ENCODE measurements around the gene NDUFB1. TPM values are rescaled to one million over a fixed set of nuclear protein-coding genes. Genes with fewer than 3 reads are reported as not detected.
A peak's percentile ranks its signal among the peaks of the same experiment; 100 is the strongest.

Gene NDUFB1
- total RNA-seq, 5 donors from 2014 or later (not counting 1 experiment from before 2014, with no cell fraction given): 40.1 to 81.1 (median 75.0) TPM

DNA sequence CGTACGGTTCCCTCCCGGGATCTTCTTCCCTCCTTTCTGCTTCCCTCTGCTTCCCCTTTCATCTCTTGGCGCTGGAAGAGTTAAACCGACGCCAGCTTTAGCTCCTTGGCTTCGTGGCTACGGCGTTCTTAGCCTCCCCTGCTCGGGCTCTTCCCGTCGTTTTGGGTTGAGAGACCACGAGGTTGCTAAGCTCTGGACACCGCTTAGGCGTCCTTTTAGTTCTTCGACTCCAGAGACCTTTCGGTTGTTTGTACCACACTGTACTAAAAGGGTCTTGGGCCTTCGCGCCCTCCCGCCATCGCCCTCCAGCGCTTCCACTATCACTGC lies 808 bp upstream of the NDUFB1 start:
- H3K27me3 Mint-ChIP-seq: no peaks in the 10 kb centered on the region
- ChIA-PET CTCF (interaction anchor here (0.6 to 7.3 kb wide), 9 partner anchors 10 to 1364 kb away, joined by 3 to 125 read pairs (median 4); partner anchors contain the start of genes ATXN3 (in 1 of the 2) and TRIP11 (in 1 of the 2)), POLR2A (interaction anchor here (0.6 to 2.1 kb wide), 11 partner anchors 14 to 1738 kb away, joined by 3 to 14 read pairs (median 4); partner anchors contain the start of genes ATXN3 (in 1 of the 2) and TRIP11 (in 1 of the 2))
- peak in 5 of 35 experiments; percentile 2 to 38 (median 8) for DNase-seq
- H3K4me1 ChIP-seq (ENCODE audit: control insufficient read depth in 1 of 2, extremely low read depth in 1 of 2, insufficient read depth in 2 of 2, low read length in 2 of 2): peaks cover 18 to 26% of the 10 kb centered on the region in 2 experiments
- H3K27me3 ChIP-seq (replicated peaks in 1 of 2; ENCODE audit: control insufficient read depth in 2 of 2, extremely low read depth in 1 of 2, insufficient read depth in 2 of 2, low read length in 1 of 2): no peaks in the 10 kb centered on the region
- peak overlapping the region; percentile 100 for H3K27ac Mint-ChIP-seq
- 0% methylated on average over 19 of the region's 22 CpGs for WGBS (ENCODE audit: insufficient coverage)
- H3K27ac ChIP-seq (ENCODE audit: low read length): peak overlapping the region; percentile 81
- H3K36me3 ChIP-seq (ENCODE audit: control insufficient read depth in 2 of 2, extremely low read depth in 1 of 2, insufficient read depth in 1 of 2, low read length in 1 of 2): peaks cover 0 to 11% of the 10 kb centered on the region in 2 donors
- peaks cover 5% of the 10 kb centered on the region for H3K36me3 Mint-ChIP-seq
- ATAC-seq (replicated peaks in 1 of 4): no peak
- H3K4me1 Mint-ChIP-seq: peaks cover 42 to 57% (median 53%) of the 10 kb centered on the region in 3 donors
- H3K9me3 ChIP-seq: no peaks in the 10 kb centered on the region
- H3K4me3 Mint-ChIP-seq: peak overlapping the region; percentile 98 to 99 (median 98)
- H3K4me3 ChIP-seq (ENCODE audit: control insufficient read depth in 1 of 2, extremely low read depth in 1 of 2, low read length in 1 of 2): peak overlapping the region; percentile 66 to 94
- H3K9me3 Mint-ChIP-seq: no peaks in the 10 kb centered on the region

GRCh38 chr14:92121207-92121669 lies 268 bp downstream of the NDUFB1 start:
- Histone ChIP-seq H3K27me3 (replicated peaks in 1 of 2; ENCODE audit: control insufficient read depth in 2 of 2, extremely low read depth in 1 of 2, insufficient read depth in 2 of 2, low read length in 1 of 2) (no peaks in the 10 kb centered on the region), H3K27ac (ENCODE audit: low read length) (peak overlapping the region; percentile 81), H3K36me3 (ENCODE audit: control insufficient read depth in 2 of 2, extremely low read depth in 1 of 2, insufficient read depth in 1 of 2, low read length in 1 of 2) (peaks cover 0 to 10% of the 10 kb centered on the region in 2 donors), H3K4me3 (ENCODE audit: control insufficient read depth in 1 of 2, extremely low read depth in 1 of 2, low read length in 1 of 2) (peak overlapping the region; percentile 66 to 94), H3K4me1 (ENCODE audit: control insufficient read depth in 1 of 2, extremely low read depth in 1 of 2, insufficient read depth in 2 of 2, low read length in 2 of 2) (peaks cover 18 to 26% of the 10 kb centered on the region in 2 experiments), H3K9me3 (no peaks in the 10 kb centered on the region)
- Mint-ChIP-seq H3K4me1 (peaks cover 45 to 51% (median 50%) of the 10 kb centered on the region in 3 donors), H3K27ac (peak overlapping the region; percentile 100), H3K36me3 (peaks cover 3% of the 10 kb centered on the region), H3K4me3 (peak overlapping the region; percentile 98 to 99 (median 98)), H3K27me3 (no peaks in the 10 kb centered on the region), H3K9me3 (no peaks in the 10 kb centered on the region)
- ChIA-PET CTCF (interaction anchor here in 1 of 2 donors (0.9 to 7.3 kb wide), 4 partner anchors 9 to 530 kb away, joined by 3 to 125 read pairs (median 14); partner anchors contain the start of genes ATXN3 and TRIP11), POLR2A (interaction anchor here (0.6 to 2.1 kb wide), 9 partner anchors 15 to 1856 kb away, joined by 3 to 14 read pairs (median 3); partner anchors contain the start of genes ATXN3 (in 1 of the 2) and TRIP11 (in 1 of the 2))
- WGBS (ENCODE audit: insufficient coverage): under 1% methylated on average over 36 of the region's 36 CpGs
- DNase-seq (peak in 3 of 35 experiments; percentile 7 to 24 (median 20)), ATAC-seq (replicated peaks in 1 of 4) (peak; percentile 13 to 38 (median 35))

DNA sequence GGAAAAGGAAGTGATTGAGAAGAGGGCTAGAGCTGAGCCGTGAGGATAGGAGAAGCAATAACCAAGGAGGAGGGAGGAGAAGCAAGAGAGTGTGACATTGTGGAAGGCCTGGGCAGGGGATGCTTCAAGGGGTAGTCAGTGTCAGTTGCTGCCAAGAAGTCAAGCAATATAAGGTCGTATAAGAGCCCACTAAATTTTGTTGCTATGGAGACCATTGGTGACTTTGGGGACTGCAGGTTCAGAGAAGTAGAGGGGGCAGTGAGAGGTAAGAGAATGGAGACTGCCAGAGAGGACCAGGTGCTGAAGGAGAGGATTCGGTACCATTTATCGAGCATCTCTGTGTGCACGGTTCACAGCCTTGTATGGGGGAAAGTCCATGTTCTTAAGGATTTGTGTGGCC lies 12.0 kb downstream of the NDUFB1 start:
- Histone ChIP-seq H3K27ac (ENCODE audit: low read length) (no peak overlapping the region), H3K27me3 (replicated peaks in 1 of 2; ENCODE audit: control insufficient read depth in 2 of 2, extremely low read depth in 1 of 2, insufficient read depth in 2 of 2, low read length in 1 of 2) (no peaks in the 10 kb centered on the region), H3K4me1 (ENCODE audit: control insufficient read depth in 1 of 2, extremely low read depth in 1 of 2, insufficient read depth in 2 of 2, low read length in 2 of 2) (peaks cover 12 to 26% of the 10 kb centered on the region in 2 experiments), H3K4me3 (ENCODE audit: control insufficient read depth in 1 of 2, extremely low read depth in 1 of 2, low read length in 1 of 2) (no peak overlapping the region), H3K36me3 (ENCODE audit: control insufficient read depth in 2 of 2, extremely low read depth in 1 of 2, insufficient read depth in 1 of 2, low read length in 1 of 2) (no peaks in the 10 kb centered on the region), H3K9me3 (no peaks in the 10 kb centered on the region)
- 94% methylated on average over 5 of the region's 5 CpGs for WGBS (ENCODE audit: insufficient coverage)
- ChIA-PET CTCF (interaction anchor here in 1 of 2 donors (0.5 to 4.2 kb wide), 3 partner anchors 10 to 727 kb away, joined by 3 to 125 read pairs (median 3); partner anchors contain the start of genes CPSF2 and NDUFB1), POLR2A (interaction anchor here in 1 of 2 donors (0.7 kb wide), 1 partner anchor 401 kb away, joined by 3 read pairs; no protein-coding TSS in a partner anchor)
- Mint-ChIP-seq H3K36me3 (no peaks in the 10 kb centered on the region), H3K4me1 (peaks cover 31 to 38% (median 36%) of the 10 kb centered on the region in 3 donors), H3K4me3 (no peak overlapping the region), H3K27me3 (no peaks in the 10 kb centered on the region), H3K27ac (peak overlapping the region in 1 of 2 donors; percentile 75), H3K9me3 (no peaks in the 10 kb centered on the region)
- no peak for DNase-seq
- no peak for ATAC-seq (replicated peaks in 1 of 4)

DNA sequence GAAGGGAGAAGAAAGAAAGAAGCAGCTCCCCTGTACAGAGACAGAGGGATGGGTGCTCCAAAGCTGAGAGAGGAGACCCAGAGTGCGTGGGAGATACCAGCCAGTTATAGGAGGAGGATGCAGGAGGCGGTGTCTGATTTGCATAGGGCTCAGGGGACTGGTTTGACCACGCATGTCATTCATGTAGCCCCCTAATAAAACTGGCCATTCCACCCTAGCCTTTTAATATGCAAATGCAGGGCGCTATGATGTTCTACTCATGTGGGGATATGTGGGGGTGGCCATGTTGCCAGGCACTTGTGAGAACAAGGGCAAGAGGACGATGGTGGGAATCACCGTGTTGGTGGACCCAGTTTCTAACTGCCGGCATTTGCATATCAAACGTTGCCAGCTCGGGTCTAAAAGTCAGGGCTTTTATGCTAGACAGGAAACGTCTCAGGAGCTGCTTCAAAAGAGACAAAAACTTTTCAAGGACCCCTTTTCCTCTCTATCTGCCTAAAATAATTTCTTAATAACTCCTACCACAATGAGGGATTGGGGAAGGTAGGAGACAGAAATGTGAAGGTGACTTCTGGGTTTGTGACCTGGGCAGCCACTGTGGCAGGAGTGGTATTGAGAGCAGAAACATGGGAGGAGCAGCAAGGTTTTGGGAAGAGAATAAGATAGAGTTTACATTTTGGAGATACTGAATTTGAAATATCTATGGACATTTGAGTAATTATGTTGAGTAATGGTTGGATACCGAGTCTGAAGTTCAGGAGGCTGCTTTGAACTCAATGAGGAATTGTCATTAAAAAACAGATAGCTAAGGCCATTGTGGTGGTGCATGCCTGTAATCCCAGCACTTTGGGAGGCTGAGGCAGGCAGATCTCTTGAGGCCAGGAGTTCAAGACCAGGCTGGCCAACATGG lies 12.9 kb downstream of the NDUFB1 start:
- Histone ChIP-seq H3K27ac (ENCODE audit: low read length) (no peak overlapping the region), H3K9me3 (no peaks in the 10 kb centered on the region), H3K4me1 (ENCODE audit: control insufficient read depth in 1 of 2, extremely low read depth in 1 of 2, insufficient read depth in 2 of 2, low read length in 2 of 2) (peaks cover 14 to 26% of the 10 kb centered on the region in 2 experiments), H3K36me3 (ENCODE audit: control insufficient read depth in 2 of 2, extremely low read depth in 1 of 2, insufficient read depth in 1 of 2, low read length in 1 of 2) (no peaks in the 10 kb centered on the region), H3K27me3 (replicated peaks in 1 of 2; ENCODE audit: control insufficient read depth in 2 of 2, extremely low read depth in 1 of 2, insufficient read depth in 2 of 2, low read length in 1 of 2) (no peaks in the 10 kb centered on the region), H3K4me3 (ENCODE audit: control insufficient read depth in 1 of 2, extremely low read depth in 1 of 2, low read length in 1 of 2) (no peak overlapping the region)
- peak in 8 of 35 experiments; percentile 7 to 57 (median 13) for DNase-seq
- Mint-ChIP-seq H3K4me3 (peak overlapping the region; percentile 44 to 90 (median 60)), H3K9me3 (no peaks in the 10 kb centered on the region), H3K36me3 (no peaks in the 10 kb centered on the region), H3K27ac (peak overlapping the region; percentile 4 to 29), H3K4me1 (peaks cover 38 to 43% (median 40%) of the 10 kb centered on the region in 3 donors), H3K27me3 (no peaks in the 10 kb centered on the region)
- WGBS (ENCODE audit: insufficient coverage): 13% methylated on average over 3 of the region's 11 CpGs
- CTCF ChIA-PET: interaction anchor here (0.5 to 4.2 kb wide), 3 partner anchors 11 to 217 kb away, joined by 3 to 125 read pairs (median 4); partner anchors contain the start of genes CPSF2 (in 1 of the 2) and NDUFB1 (in 1 of the 2)
- POLR2A ChIA-PET: interaction anchor here (0.6 kb wide), 2 partner anchors 9 to 123 kb away, joined by 3 to 4 read pairs; no protein-coding TSS in a partner anchor
- no peak for ATAC-seq (replicated peaks in 1 of 4)

DNA sequence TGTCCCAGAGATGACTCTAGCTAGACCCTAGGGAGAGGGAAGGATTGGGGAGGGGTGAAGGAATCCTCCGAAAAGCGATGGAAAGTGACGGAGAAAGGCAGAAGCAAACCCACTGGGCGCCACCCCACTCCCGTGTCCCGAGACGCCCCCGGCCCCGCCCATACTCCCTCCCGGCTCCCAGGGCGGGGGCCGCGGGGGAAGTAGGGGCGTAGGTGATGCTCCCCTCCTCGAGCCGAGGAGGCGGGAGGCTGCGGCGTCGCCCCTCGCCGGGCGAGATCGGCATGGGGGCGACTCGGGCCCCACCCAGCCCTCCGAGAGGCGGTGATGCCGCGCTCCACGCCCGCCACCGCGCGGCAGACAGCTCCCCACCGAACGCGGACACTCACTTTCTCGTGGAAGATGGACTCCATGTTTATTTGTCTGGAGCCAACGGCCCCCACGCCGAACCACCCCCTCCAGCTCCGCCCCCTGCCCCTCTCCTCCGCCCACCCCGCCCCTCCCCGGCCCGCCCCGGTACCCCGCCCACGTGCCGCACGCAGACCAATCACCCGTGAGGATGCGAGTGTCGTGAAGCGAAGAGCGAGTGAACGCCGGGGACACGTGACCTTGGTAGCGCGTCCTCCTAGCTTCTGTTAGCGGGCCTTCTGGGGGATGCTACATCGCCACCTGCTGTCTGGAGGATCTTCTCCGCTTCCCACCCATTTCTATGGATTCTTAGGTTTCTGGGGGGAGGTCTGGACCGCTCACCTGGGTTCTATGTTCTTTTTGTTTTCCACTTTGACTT lies 15.2 kb downstream of the NDUFB1 start, which contains the start of gene ATXN3:
Gene ATXN3 (minus strand): TSS at position 440 of the 784 bp plus-strand sequence. CDS start 30 bp downstream, at position 410.
- Mint-ChIP-seq H3K36me3 (no peaks in the 10 kb centered on the region), H3K27me3 (no peaks in the 10 kb centered on the region), H3K4me1 (peaks cover 55 to 61% (median 56%) of the 10 kb centered on the region in 3 donors), H3K9me3 (no peaks in the 10 kb centered on the region), H3K4me3 (peak within 1 kb of the TSS; percentile 90 to 99 (median 96)), H3K27ac (peak within 1 kb of the TSS; percentile 93)
- Histone ChIP-seq H3K4me3 (ENCODE audit: control insufficient read depth in 1 of 2, extremely low read depth in 1 of 2, low read length in 1 of 2) (peak within 1 kb of the TSS; percentile 83 to 90), H3K27ac (ENCODE audit: low read length) (peak within 1 kb of the TSS; percentile 47), H3K9me3 (no peaks in the 10 kb centered on the region), H3K36me3 (ENCODE audit: control insufficient read depth in 2 of 2, extremely low read depth in 1 of 2, insufficient read depth in 1 of 2, low read length in 1 of 2) (no peaks in the 10 kb centered on the region), H3K4me1 (ENCODE audit: control insufficient read depth in 1 of 2, extremely low read depth in 1 of 2, insufficient read depth in 2 of 2, low read length in 2 of 2) (peaks cover 14 to 29% of the 10 kb centered on the region in 2 experiments), H3K27me3 (replicated peaks in 1 of 2; ENCODE audit: control insufficient read depth in 2 of 2, extremely low read depth in 1 of 2, insufficient read depth in 2 of 2, low read length in 1 of 2) (no peaks in the 10 kb centered on the region)
- peak; percentile 92 to 94 (median 94) for ATAC-seq (replicated peaks in 1 of 4)
- DNase-seq: peak; percentile 82 to 98 (median 94)
- POLR2A ChIA-PET: interaction anchor here (0.6 to 1.5 kb wide), 5 partner anchors 15 to 1724 kb away, joined by 4 to 14 read pairs (median 5); partner anchors contain the start of genes CPSF2 (in 1 of the 2), NDUFB1 (in 1 of the 2) and TRIP11 (in 1 of the 2)
- CTCF ChIA-PET: interaction anchor here (0.5 to 4.2 kb wide), 15 partner anchors 9 to 576 kb away, joined by 3 to 125 read pairs (median 4); partner anchors contain the start of genes CPSF2 (in 1 of the 2), NDUFB1 (in 1 of the 2) and TRIP11 (in 1 of the 2)
- whole genome bisulfite sequencing (ENCODE audit: insufficient coverage): 0% methylated on average over 46 of the region's 66 CpGs
